ENCODE results near the gene DHX32. TPM values are rescaled to one million over a fixed set of nuclear protein-coding genes. Genes with fewer than 3 reads are reported as not detected.
"Not testable (repeated sequence)": the region's sequence is repeated elsewhere in the genome, so short reads cannot be mapped to it uniquely, and the experiment has no call there.

Gene DHX32
- polyA plus RNA-seq, 1 donor = 19.9 TPM

DNA sequence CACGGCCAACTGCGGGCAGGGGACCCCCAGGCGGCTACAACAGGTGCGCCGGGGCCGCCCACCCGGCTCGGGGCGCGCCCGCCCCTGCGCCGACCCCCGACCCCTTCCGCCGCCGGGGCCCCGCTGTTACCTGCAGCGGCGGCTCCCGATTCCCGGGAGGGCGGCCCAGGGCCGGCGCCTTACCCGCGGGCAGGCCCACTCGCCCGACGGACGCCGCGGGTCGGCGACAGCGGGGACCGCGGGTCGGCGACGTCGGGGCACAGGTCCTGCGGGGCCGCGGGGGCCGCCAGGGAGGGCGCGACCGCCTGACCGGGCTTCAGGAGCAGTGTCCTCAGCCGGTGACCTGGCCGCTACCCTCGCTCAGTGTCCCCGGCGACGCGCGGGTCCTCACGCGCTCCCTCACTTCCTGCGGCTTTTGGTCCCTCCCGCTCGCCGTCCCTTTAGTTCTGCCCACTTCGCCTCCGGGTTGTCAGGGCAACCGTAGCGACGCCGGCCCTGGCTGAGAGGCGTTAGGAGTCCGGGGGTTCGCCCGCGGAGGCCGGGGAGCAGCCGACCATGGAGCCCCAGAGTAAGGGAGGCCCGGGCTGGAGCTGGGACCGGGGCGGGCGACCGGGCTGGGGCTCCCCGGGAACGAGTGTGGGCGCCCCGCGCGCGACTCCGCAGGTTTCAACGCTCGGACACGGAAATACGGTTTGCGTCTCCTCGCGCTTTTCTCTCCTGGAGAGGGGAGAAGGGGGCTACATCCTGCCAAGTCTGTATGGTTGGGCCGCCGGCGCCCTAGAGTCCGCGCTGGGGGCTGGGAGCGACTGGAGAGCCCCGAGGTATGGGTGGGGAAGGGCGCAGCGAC lies 15.2 kb upstream of the DHX32 start, which contains the start of gene FANK1:
FANK1 (plus strand) TSS at position 477 of the 847 bp plus-strand sequence; CDS start at position 556, 79 bp downstream.
- peak; percentile 62 for DNase-seq (ENCODE audit: low read depth)

DNA sequence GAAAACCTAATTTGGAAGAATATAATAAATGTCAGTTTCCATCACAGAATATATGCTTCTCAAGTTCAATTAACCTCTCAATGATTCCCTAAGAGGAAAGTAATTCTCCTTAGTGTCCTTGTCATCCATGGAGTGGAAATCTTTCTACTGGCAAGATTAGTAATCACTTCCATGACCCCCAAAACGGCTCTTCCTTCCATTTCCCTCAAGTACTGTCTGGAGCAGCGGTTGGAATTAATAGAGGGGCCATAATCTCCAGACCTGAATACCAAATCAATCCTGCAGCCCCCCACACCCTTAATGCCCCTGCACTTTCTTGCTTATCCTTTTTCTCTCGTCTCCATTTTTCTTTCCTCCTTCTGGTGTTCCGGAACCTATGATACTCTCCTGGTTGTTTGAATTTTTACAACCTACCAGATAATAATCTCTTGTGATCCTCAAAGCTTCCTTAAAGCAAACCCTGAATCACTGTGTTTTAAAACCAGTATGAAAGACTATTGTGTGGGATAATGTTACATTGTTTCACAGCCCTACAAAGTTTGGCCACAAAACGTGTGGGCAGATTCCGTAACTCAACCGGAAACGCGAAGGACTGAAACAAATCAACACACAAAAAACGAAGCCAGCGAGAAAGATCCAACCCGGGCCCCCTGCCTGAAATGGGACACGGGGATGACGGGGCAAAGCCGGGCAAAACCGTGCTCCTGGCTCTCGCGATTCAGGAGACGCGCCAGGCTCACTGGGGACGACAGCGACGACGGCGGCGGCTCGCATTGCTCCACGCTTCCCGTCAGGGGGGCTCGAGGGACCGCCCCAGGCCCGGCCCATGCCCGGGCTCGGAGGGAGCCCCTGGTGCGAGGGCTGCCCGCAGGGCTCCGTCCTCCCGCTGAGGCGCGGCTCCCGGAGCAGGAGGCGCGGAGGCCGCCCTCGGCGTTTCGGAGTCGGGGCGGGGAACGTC lies 14.3 kb upstream of the DHX32 start:
- not testable (repeated sequence) for DNase-seq (ENCODE audit: low read depth)

DNA sequence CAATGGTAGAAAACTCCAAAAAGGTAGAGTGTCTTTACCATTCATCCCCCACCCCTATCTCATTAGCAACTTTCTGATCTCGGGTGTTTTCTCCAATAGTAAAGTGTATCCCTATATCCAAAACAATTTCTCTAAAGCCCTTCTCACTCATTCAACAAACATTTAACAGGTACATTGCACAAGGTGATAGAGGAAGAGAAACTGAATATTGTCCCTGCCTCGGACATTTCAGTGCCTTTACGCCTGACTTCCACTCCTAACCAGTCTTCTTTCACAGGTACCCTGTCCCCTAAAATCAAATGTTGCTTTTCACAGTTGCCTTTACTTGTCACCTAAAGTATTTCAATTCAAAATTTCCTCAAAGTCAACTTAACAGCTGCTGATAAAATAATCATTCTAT lies 13.1 kb upstream of the DHX32 start:
- not testable (repeated sequence) for DNase-seq (ENCODE audit: low read depth)

DNA sequence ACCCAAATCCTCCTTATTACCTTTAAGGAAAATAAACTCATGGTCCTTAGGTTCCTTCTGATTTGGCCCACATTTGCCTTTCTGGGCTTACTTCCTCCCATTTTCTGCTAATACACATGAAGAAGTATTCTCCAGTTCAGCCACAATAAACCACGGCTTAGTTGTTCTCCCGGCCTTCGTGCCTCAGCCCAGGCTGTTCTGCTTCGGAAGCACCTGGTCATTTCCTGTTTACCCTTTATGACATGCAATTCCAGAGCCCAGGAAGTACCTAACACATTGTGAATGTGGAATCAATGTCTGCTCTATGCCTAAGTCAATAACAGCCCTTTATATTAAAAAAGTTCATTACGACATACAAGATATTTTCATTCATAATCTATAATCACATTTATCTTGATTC lies 11.3 kb upstream of the DHX32 start:
- DNase-seq (ENCODE audit: low read depth) = not testable (repeated sequence)

DNA sequence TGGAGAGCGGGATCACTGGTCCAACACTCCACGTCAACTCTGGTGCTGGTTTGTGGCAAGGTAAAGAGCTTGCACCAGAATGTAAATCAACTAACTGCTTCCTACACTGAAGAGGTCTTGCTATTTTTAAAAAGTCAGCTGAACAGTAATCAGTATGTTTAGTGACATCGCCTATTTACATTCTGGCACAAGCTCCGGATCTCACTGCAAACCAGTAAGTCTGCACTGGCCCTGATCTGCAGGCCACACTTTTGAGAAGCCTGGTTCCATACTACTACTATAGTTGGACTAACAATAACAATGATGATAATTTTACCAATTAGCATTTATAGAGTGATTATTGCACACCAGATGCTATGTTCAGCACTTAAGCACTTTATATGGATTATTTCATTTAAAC lies 8.3 kb upstream of the DHX32 start:
- not testable (repeated sequence) for DNase-seq (ENCODE audit: low read depth)

DNA sequence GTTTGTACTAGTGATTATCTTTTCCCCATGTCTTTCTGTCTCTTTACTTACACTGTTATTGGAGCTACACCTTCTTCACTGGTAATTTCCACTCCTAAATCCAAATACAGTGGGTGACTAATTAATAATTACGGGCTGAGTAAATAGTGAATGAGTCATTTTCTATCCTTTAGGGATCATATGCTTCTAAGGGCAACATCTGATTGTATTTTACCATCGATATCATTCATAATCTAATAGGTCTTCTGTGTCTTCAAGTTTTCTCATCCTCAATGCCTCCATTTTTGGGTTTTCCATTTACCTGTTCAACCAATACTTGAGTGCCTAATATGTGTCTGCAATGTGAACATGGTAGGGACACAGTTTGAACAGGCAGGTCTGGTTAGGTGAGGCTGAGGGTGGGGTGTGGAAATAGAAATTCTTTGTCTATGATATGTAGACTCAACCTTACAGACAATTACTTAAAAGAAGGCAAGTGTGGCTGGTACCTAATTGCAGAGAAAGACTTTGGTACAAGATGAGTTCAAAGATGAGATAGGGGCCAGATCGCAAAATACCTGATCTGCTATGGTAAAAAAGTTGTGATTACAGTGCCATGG lies 5.9 kb upstream of the DHX32 start:
- no peak for DNase-seq (ENCODE audit: low read depth)

DNA sequence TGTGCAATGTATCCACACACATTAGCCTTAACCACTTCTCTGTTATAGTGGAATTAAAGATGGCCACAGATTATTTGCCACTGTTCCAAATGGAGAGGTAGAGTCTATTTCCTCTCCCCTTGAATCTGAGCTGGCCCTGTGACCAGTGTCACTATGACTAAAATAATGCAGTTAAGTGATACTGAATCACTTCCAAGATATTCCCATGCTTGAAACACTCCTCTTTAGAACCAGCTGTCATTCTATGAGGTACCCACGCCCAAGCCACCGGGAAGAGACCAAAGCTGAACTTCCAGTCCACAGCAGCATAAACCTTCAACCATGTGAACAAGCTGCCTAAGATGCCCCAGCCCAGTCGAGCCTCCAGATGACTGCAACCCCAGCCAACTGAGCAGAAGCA lies 2.1 kb upstream of the DHX32 start:
- DNase-seq (ENCODE audit: low read depth) = no peak

DNA sequence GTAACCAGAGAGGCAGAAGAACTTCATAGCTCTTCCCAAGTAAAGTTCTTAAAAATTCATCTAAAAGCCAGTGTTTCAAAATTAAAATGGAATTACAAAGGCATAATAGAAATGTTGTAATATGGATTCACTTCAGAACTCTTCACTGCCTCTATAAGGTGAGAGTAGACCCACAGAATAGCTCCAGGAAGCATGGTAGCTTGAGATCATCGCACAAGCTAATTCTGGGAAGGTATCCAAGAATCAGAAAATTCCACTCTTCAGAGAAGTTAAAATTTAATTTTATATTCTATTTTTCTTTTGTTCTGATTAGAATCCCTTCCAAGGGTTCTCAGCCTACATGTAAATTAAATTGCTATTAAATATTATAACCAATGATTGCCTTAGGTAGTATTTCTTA lies 1.5 kb upstream of the DHX32 start:
- DNase-seq (ENCODE audit: low read depth) = no peak

DNA sequence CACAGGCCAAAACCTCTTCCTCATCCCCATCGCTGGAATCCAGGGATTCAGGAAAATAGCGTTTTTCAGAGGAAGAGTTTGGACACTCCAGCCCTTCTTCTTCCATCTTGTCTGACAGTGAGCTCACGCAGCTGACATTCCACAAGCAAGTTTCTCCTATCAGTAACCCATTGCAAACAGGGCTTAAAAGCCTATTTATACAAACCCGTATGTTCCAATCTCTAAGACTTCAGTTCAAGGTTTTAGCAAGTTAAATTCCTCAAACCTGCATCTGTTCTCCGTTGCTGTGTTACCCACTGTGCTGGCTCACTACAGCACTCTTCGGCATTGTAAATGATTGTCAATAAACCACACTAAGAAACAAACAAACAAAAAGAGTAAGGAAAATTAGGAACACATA lies 373 bp downstream of the DHX32 start:
- DNase-seq (ENCODE audit: low read depth) = no peak

DNA sequence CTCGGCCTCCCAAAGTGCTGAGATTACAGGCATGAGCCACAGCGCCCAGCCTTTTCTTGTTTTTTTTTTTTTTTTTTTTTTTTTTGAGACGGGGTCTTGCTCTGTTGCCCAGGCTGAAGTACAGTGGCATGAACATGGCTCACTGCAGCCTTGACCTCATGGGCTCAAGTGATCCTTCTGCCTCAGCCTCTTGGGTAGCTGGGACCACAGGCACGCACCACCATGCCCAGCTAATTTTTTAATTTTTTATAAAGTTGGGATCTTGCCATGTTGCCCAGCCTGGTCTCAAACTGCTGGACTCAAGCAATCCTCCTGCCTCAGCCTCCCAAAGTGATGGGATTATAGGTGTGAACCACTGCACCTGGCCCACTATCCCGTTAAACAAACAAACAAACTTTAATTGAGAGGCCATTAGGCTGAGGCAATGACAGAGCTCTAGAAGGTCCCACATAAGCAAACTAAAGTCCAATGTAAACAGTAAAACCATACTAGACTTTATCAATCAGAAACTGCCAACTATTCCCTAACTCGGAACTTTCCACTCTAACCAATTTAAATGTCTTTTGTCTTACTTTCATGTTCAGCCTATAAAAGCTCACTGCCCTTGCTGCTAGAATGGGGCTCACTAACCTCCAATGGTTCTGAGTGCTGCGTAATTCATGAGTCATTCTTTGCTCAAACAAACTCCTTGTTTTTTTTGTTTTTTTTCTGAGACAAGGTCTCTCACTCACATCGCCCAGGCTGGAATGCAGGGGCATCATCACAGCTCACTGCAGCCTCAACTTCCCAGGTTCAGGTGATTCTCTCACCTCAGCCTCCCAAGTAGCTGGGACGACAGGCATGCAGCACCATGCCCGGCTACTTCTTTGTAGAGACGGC lies 1.9 kb downstream of the DHX32 start:
- no peak for DNase-seq (ENCODE audit: low read depth)

DNA sequence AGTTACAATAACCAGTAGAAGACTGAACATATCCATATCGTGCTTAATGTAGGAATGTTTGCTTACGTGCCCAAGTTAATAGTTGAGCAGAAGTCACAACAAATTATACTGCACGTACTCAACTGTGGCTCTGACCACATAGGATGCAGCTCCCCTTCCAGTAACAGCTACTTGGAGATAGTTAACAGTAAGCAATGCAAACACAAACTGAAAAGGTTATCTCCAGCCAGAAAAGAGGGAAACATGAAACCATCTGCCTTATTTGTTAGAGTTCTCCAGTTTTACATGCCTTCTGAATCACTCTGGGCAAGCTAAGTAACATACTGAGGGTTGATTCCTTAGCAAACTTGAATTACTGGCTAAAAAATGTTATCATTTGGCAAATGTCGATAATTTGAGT lies 9.8 kb downstream of the DHX32 start:
- no peak for DNase-seq (ENCODE audit: low read depth)

DNA sequence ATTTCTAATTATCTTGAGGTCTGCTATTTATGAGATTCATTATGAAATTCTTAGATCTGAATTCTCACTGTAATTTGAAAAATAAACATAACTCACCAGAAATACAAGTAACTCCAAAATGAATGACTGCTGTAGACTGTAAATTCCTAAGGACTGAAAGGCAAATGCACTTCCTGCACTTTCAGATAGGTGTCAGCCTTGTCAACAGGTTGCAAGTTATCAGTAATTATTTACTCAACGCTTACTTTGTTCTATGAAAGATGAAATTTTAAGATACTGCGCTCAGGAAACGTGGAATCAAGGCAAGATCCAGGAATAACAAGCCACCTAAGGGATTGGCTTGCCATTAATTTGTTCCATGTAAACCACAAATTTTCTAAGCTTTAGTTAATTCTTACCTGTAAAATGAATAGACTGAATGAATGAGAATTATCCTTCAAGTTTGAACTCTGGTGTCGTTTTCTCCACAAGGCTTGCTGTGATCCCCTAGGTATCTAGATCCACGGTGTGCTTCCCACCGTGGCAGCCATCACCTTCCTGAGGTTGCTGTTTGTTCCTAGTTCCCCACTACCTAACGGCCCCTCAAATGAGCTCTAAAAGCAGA lies 12.6 kb downstream of the DHX32 start:
- no peak for DNase-seq (ENCODE audit: low read depth)

DNA sequence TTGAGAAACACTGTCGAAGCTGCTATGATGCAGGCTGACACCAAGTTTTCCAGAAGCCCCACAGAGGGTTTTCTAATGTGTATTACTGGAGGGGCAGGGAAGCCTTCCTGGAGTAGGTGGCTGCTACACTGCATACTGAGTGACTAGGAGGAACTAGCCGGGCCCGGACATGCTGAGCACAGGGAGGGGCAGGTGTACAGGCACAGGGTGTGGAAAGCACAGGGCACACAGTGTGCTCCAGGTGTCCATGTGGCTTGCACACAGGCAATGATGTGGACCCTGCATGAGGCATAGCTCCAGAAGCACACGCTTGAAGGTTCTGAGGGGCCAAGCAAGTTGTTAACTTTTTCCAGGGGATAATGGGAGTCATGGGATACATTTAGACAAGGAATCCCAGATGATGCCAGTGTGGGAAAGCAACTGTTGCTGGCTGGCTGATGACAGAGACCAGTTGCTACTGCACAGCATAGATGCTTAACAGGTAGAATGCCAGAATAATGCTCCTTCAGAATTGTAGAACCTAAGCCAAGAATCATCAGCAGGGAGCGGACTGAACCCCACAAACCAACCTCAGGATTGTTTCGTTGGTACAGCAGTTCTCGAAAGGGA lies 14.6 kb downstream of the DHX32 start:
- no peak for DNase-seq (ENCODE audit: low read depth)

DNA sequence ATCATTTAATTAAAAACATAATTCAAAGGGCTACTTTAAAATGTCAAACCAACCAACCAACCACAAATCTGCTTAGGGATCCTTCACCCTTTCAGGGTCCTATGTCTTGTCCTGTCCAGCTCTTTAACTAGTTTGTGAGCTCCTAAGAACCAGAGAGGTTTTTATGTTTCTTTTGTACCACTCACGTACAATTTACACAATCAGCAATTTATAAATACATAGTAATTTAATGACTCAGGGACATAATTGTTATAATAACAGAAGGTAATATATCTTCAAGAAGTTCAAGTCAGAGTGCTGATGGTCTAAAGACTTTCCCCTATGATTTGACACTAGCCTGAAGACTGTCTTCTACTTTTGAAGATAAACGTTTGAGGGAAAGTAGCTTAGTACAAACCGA lies 16.0 kb downstream of the DHX32 start:
- DNase-seq (ENCODE audit: low read depth) = no peak

DNA sequence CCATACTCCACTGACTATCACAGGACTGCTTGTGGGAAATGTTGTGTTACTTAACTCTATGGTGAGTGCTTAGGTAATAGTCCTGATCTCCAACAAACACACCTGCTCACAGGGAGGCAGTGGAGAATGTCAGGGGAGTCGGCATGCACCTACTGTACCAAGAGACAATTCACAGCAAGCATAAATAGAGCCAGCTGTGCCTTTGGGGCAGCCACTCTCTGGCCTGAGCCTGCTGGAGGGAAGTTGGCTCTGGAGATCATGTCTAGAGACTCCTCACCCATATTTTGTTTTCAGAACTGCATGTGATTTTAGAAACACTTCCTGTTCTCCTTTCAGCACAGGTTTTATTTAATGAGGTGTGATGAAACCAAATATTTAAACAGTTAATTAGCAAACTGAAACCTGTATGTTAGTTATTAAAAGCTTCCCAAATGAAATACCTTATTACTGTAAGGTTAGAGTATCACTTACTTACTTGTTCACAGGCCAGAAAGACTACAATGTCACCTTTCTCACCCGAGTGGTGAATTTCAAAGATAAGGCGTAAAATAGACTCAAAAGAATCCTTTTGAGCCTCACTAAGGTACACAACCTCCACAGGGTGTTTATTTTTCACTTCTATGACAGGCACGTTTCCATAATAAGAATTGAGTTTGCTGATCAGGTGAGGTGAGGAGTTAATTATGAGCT lies 21.8 kb downstream of the DHX32 start:
- no peak for DNase-seq (ENCODE audit: low read depth)

DNA sequence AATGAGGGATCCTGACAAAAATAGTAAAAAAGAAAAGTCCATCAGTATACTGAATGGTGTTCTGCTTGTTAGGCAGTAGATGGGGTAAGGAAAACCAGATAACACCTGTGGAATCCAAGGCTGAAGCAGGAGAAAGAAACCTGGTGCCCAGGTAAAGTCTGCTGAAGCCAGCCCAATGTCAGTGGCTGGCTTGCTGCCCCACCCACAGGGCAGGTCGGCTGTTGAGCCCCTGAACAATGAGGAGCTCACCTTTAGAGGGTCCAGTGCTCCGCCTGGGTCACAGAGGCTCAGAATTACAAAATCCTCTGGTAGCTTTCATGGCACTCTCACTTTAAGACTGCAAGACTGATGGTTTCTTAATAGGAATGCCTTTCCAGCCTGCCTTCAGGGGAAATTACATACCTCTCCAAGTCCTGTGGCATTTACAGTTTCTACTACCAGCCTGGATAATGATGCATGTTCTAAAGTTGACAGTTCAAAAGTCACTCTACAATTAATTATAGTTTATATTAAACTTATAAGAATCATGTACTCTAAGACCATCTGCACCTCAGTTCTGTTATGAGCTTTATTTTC lies 23.8 kb downstream of the DHX32 start:
- DNase-seq (ENCODE audit: low read depth) = no peak

DNA sequence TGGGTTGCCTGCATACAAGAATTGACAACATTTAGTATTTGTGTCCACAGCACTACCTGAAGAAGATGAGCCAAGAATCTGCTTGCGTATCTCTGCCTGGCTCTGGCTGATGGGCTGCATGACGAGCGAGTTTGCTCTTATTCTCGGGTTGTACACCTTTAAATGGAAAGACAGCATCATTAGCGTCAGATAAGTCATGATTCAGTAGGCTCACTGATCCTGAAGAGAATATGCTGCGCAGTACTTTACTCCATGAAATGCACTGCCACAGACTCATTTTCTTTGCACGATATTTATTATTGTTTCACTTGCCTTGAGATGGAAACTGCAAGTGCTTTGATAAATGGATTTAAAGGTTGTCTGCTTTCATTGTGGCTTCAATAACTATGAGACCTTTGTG lies 28.6 kb downstream of the DHX32 start:
- DNase-seq (ENCODE audit: low read depth) = no peak

DNA sequence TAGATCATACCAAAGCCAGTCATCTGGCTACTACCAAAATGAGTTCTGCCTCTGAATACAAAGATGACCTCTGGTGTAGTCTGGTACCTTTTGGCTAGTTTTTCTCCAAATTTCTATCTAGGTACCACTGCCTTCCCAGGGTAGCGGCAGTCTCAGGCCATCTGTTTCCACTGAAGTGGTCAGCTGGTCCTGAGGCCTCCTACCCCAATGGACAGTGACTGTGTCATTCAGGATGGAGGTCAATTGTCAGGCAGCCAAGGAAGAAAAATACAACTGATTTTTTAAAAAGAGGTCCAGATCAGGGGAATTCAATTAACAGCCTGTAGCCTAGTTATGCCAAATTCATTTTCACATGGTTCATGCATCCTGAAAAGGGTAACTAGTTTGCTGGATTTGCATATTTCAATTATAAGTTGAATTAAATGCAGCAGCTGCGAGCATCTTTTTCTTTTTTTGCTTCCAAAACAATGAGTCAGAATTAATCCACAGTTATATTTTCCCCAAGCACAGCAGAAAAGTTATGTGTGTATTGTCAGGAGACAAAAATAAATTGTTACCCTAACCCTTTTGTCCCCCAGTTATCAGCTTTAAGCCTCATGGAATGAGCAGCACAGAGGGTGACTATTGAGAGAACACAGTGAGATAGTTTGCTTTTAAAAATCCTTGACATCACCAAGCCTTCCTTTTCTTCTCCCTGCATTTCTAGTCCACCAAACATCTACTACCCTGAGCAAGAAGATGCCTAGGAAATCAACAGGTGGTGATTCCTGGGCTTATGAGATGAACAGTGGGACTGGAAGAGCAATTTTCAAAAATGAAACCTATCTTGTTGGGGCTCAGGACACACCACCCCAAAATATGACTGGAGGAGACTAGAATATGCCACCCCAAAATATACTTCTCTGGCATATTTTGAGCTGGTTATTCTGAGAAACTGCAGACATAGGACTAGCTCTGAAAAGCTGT lies 30.0 kb downstream of the DHX32 start:
- no peak for DNase-seq (ENCODE audit: low read depth)
